GM12801 (cell line): ENCODE results near the gene ZNF99.

Experiments
- CTCF ChIP-seq: IDR thresholded peaks from one replicate; pipeline ENCODE4 v1.5.1; 2011; ENCODE audit warnings: control low read depth; ENCODE audit not compliant: insufficient read length; ENCODE audit errors: extremely low read depth

The ZNF99 gene

DNA sequence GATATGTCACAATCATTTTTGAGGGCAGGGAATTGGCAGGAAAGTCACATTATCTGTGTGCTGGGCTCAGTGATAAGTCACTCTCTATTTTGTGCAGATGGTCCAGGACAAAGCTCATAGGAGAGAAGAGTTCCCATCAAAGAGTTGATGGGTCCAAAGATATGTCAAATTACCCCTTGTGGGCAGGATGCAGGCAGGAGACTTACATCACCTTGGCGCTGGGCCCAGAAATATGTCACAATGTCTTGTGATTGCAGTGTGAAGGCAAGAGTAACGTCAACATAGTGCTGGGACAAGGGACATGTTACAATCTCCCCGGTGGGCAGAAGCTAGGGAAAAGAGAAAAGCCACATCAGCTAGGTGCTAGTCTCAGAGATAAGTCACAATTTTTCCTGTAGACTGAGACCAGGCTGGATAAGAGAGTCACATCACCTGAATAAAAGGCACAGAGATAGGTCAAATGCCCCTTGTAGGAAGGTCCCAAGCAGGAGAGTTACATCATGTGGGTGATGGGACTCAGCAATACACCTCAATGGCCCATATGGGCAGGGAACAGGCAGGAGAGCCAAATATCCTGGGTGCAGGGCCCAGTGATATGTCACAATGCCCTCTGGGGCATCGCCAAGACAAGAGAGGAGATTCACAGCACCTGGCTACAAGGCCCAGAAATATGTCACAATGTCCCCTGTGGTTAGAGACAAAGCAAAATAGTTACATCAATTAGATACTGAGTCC is 47.9 kb downstream of the ZNF99 start:
- TF ChIP-seq CTCF = no peak

DNA sequence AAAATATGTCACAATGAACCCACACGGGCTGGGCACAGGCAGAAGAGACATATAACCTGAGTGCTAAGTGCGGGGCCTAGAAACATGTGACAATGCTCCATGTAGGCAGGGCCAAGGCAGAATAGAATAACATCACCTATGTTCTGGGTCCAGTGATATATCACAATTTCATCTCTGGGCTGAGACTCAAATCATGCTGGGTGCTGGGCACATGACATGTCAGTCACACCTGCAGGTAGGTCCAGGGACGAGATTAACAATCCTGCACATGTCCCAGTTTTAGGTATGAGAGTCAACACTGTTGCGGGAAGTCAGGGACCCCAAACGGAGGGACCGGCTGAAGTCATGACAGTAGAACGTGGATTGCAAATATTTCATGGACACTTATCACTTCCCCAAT is 50.3 kb downstream of the ZNF99 start:
- TF ChIP-seq CTCF = no peak

GRCh38 chr19:22708983-22709382 is 75.0 kb downstream of the ZNF99 start:
- no peak for TF ChIP-seq CTCF
